HL-60 (cell line): ENCODE results near the gene WRNIP1.

ENCODE experiments used
- CTCF ChIP-seq: IDR thresholded peaks from one replicate; pipeline ENCODE4 v1.5.1; 2011; ENCODE audit warnings: low read length, control low read depth, inconsistent platforms; ENCODE audit not compliant: insufficient read depth
- POLR2AphosphoS5 ChIP-seq: IDR thresholded peaks from 2 replicates; pipeline ENCODE4 v1.6.1; 2012; ENCODE audit warnings: low read depth
- REST ChIP-seq: IDR thresholded peaks from 2 replicates; pipeline ENCODE4 v1.6.1; 2012; ENCODE audit warnings: low read depth; ENCODE audit not compliant: insufficient replicate concordance
- SPI1 ChIP-seq: IDR thresholded peaks from 2 replicates; pipeline ENCODE4 v1.6.1; 2012; ENCODE audit warnings: low read depth, mild to moderate bottlenecking, borderline replicate concordance

- no peak for TF ChIP-seq POLR2AphosphoS5
- TF ChIP-seq CTCF: no peak
- TF ChIP-seq REST: no peak
- no peak for TF ChIP-seq SPI1
Measured at GRCh38 chr6:2716936-2717700, 48.1 kb upstream of the WRNIP1 start.
